IgD-negative memory B cell (primary cell): ENCODE data around the gene YBX1. TPM values are rescaled to one million over a fixed set of nuclear protein-coding genes. Genes with fewer than 3 reads are reported as not detected.

ENCODE experiments used
- H3K27ac Mint-ChIP-seq, 3 donors: one replicate each; pipeline ENCODE4 v1.8.0; 2020 to 2022; ENCODE audit warnings: mild to moderate bottlenecking in 3 of 3, mixed read lengths in 3 of 3, moderate library complexity in 1 of 3
- H3K27me3 Mint-ChIP-seq: one replicate; pipeline ENCODE4 v1.8.0; 2021; ENCODE audit warnings: mixed read lengths
- H3K36me3 Mint-ChIP-seq: one replicate; pipeline ENCODE4 v1.8.0; 2020; ENCODE audit warnings: mild to moderate bottlenecking, mixed read lengths
- H3K4me1 Mint-ChIP-seq, 3 donors: one replicate each; pipeline ENCODE4 v1.8.0; 2020 to 2022; ENCODE audit warnings: mixed read lengths in 3 of 3, mild to moderate bottlenecking in 1 of 3
- H3K4me3 Mint-ChIP-seq, 4 donors: one replicate each; pipeline ENCODE4 v1.8.0; 2020 to 2022; ENCODE audit warnings: mild to moderate bottlenecking in 4 of 4, mixed read lengths in 4 of 4, moderate library complexity in 3 of 4
- H3K9me3 Mint-ChIP-seq, 3 donors: one replicate each; pipeline ENCODE4 v1.8.0; 2020 to 2021; ENCODE audit warnings: mixed read lengths in 3 of 3, mild to moderate bottlenecking in 1 of 3
- polyA plus RNA-seq: library from polyadenylated mRNA; unstranded; fragments of 300-500 nt; fragmentation: Illumina TruSeq; gene quantifications from one replicate; pipeline ENCODE4 v1.2.3, GENCODE V29; 2021

YBX1 gene
- polyA plus RNA-seq, 1 donor from 2014 or later = 116 TPM

GRCh38 chr1:42735477-42736105 is 53.4 kb downstream of the YBX1 start:
- Mint-ChIP-seq H3K9me3 (no peaks in the 10 kb centered on the region), H3K36me3 (no peaks in the 10 kb centered on the region), H3K27me3 (no peaks in the 10 kb centered on the region), H3K27ac (no peak overlapping the region), H3K4me1 (peaks cover 13 to 17% (median 15%) of the 10 kb centered on the region in 3 donors), H3K4me3 (no peak overlapping the region)

DNA sequence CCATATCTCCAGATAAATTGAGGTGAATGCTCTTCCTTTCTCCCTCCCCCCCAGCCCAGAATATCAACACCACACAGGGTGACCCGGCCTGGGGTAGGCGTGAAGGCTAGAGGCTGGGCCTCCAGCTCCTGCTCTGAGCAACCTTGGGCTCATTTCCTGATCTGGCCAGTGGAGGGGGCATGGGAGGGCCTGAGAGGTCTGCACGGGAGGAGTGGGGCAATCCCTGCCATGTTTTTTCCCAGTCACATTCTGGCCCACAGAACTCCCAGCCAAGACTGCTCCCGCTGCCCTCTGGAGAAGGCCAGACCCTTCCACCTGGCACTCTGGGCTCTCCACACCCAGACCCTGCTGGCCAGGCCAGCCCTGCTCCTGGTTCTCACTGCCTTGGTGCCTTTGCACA is 53.9 kb downstream of the YBX1 start:
- Mint-ChIP-seq H3K4me3 (no peak overlapping the region), H3K27ac (peak overlapping the region in 1 of 3 donors; percentile 5), H3K4me1 (peaks cover 11 to 13% (median 12%) of the 10 kb centered on the region in 3 donors), H3K27me3 (no peaks in the 10 kb centered on the region), H3K36me3 (no peaks in the 10 kb centered on the region), H3K9me3 (no peaks in the 10 kb centered on the region)

- Mint-ChIP-seq H3K9me3 (no peaks in the 10 kb centered on the region), H3K4me1 (peaks cover 7 to 10% (median 8%) of the 10 kb centered on the region in 3 donors), H3K27me3 (no peaks in the 10 kb centered on the region), H3K4me3 (peak overlapping the region in 1 of 4 donors; percentile 30), H3K36me3 (no peaks in the 10 kb centered on the region), H3K27ac (peak overlapping the region in 1 of 3 donors; percentile 5)
Observed at GRCh38 chr1:42736571-42737200, 54.5 kb downstream of the YBX1 start.

DNA sequence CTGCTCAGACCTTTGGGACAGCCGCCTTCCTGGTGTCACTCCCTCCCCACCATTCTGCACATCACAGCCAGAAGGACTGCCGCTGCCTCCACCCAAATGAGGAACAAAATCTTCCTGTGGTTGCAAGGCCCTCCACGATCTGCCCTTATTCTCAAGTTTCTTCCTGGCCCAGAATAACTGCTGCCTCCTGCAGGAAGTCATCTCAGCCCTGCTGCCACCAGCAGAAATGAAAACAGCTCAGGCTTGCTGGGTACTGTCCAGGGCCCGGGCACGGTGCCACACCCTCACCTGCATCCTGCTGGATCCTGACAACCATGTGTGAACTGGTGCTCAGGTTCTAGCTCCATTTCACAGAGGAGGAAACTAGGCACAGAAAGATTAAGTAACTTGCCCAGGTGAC is 55.0 kb downstream of the YBX1 start:
- Mint-ChIP-seq H3K27me3 (no peaks in the 10 kb centered on the region), H3K9me3 (no peaks in the 10 kb centered on the region), H3K27ac (no peak overlapping the region), H3K4me3 (peak overlapping the region in 1 of 4 donors; percentile 18), H3K4me1 (peaks cover 6 to 10% (median 8%) of the 10 kb centered on the region in 3 donors), H3K36me3 (no peaks in the 10 kb centered on the region)

- H3K4me1 Mint-ChIP-seq = peaks cover 6 to 10% (median 8%) of the 10 kb centered on the region in 3 donors
- H3K4me3 Mint-ChIP-seq = no peak overlapping the region
- no peak overlapping the region for H3K27ac Mint-ChIP-seq
- no peaks in the 10 kb centered on the region for H3K9me3 Mint-ChIP-seq
- no peaks in the 10 kb centered on the region for H3K27me3 Mint-ChIP-seq
- H3K36me3 Mint-ChIP-seq = no peaks in the 10 kb centered on the region
Observed at GRCh38 chr1:42737986-42738677, 55.9 kb downstream of the YBX1 start.

DNA sequence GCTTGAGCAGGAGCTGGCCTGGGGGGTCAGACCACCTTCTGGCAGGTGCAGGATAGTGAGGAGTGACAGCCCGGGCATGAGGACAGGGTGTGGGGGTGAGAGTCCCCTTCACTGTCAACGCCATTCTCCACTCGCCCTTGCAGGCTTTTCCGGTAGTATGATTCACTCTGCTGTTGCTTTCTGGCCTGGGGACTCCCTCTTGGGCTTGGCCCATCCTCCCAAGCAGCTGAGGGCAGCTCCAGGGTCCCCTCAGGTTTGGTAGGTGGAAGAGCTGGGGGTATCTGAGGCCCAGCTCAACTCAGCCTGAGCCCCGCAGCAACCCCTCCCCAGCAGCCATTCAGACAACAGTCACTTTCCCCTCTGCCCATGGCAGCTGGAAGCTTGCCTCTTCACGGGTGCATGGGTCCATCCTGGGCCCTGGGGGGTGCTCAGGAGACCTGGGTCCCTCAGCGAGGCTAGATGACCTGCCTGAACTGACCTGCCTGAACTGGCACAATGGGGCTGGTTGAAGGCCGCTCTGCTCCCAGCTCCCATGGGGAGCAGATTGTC is 56.5 kb downstream of the YBX1 start:
- no peak overlapping the region for H3K27ac Mint-ChIP-seq
- H3K9me3 Mint-ChIP-seq = no peaks in the 10 kb centered on the region
- H3K36me3 Mint-ChIP-seq = no peaks in the 10 kb centered on the region

DNA sequence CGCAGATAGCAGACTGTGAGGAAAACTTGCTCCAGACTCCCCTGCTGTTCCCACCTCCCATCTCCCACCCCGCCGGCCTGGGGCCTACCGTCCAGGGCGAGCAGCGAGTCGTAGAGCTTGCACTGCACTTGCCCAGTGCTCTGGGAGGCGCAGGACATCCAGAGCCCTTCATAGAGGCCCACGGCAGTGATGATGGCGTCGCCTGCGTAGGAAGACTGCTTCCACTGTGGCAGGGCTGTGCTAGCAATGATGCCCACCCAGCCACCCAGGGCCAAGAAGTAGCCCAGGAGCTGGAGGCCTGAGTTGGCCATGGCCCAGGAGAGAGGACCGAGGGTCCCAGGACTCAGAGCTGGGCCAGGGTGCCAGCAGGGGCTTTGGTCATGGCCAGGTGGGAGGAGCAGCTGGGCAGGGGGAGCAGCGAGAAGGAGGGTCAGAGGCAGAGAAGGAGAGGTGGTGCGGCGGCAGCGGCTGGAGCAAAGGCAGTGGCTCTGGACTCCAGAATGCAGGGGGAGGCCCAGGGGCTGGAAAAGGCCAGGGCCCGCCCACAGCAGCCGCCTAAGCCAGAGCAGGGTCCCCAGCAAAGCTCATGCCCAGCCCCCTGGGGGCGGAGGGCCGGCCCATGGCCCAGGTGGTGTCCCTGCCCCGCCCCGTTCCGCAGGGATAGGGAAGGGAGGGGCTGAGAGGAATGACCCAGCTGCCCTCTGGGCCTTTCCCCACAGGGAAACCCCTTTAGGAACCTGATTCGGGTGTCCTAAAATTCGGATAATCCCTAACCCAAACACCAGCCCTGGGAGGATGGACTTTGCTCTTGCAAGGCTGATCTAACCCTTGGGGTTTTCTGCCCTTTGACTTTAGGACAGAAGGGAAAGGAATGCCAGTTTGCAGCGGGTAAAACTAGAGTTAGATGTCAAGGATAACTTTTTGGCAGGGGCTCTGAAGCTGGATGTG is 57.8 kb downstream of the YBX1 start, which contains the start of gene CLDN19:
TSS of gene CLDN19 (minus strand) at position 484 of the 948 bp plus-strand sequence. CDS start at position 311, 173 bp downstream.
- Mint-ChIP-seq H3K4me3 (no peak within 1 kb of the TSS), H3K4me1 (peaks cover 6 to 10% (median 8%) of the 10 kb centered on the region in 3 donors), H3K9me3 (no peaks in the 10 kb centered on the region), H3K36me3 (no peaks in the 10 kb centered on the region), H3K27ac (no peak within 1 kb of the TSS), H3K27me3 (no peaks in the 10 kb centered on the region)

More for the DNA sequence above, 56.5 kb downstream of the YBX1 start:
- Mint-ChIP-seq H3K4me1 (peaks cover 6 to 10% (median 8%) of the 10 kb centered on the region in 3 donors), H3K27me3 (no peaks in the 10 kb centered on the region), H3K4me3 (no peak overlapping the region)

DNA sequence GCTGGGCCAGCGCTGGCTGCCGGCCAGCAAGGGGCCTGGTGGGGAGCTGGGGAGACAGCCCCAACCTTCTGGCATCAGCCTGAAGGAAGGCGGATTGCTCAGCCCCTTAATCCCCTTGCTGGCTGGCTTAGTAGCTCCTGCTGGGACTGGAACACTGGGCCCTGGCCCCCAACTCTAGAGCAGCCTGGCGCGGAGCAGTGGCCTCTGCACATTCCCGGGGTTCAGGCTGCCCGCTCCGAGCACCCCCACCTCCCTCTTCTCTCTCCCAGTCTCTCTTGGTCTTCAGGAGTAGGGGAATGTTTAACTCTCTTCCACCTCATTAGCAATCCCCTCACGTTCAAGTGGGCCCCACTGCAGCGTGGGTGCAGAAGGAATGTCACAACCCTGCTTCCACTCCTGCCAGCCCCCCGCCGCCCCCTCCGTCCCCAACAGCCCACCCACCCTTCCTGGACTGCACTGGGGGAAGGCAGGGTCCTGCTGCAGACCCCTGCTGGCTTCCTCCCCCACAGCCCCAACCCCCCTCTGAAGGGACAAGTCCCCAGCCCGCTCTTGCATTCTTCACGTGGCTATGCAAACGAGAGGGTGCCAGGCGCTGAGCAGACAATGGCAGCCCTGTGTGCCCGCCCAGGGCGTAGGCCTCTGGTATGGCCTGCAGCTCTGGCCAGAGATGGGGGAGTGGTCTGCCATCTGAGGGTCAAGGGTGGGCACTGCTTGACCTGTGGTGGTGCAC is 58.8 kb downstream of the YBX1 start:
- H3K4me3 Mint-ChIP-seq = no peak overlapping the region

DNA sequence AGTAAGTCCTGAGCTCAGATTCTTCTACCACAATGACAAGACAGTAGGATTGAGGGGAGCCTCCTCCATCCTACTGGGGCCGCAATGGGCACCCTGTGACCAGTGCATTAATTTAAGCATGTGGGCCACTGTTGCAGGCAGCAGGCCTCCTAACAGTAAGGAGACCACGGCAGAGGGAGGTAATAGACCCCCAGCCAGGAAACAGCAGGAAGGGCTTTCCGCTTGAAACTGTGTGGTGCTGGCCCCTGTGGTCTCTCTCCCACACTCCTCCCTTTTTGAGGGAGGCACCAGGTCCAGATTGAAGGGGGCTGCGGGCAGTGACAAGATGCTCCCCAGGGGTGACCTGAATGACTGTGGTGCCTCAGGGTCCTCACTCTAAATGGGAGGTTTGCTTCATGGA is 59.5 kb downstream of the YBX1 start:
- Mint-ChIP-seq H3K27me3 (no peaks in the 10 kb centered on the region), H3K36me3 (no peaks in the 10 kb centered on the region), H3K9me3 (no peaks in the 10 kb centered on the region), H3K4me3 (no peak overlapping the region), H3K27ac (no peak overlapping the region), H3K4me1 (peaks cover 6 to 9% (median 8%) of the 10 kb centered on the region in 3 donors)

More for the DNA sequence above, 58.8 kb downstream of the YBX1 start:
- no peaks in the 10 kb centered on the region for H3K9me3 Mint-ChIP-seq
- H3K27me3 Mint-ChIP-seq = no peaks in the 10 kb centered on the region
- no peaks in the 10 kb centered on the region for H3K36me3 Mint-ChIP-seq
- H3K4me1 Mint-ChIP-seq = peaks cover 6 to 10% (median 8%) of the 10 kb centered on the region in 3 donors
- no peak overlapping the region for H3K27ac Mint-ChIP-seq

GRCh38 chr1:42742141-42742540 is 59.9 kb downstream of the YBX1 start:
- H3K27ac Mint-ChIP-seq = peak overlapping the region in 1 of 3 donors; percentile 57
- H3K27me3 Mint-ChIP-seq = no peaks in the 10 kb centered on the region
- no peak overlapping the region for H3K4me3 Mint-ChIP-seq
- no peaks in the 10 kb centered on the region for H3K9me3 Mint-ChIP-seq
- H3K4me1 Mint-ChIP-seq = peaks cover 3 to 5% (median 4%) of the 10 kb centered on the region in 3 donors
- H3K36me3 Mint-ChIP-seq = no peaks in the 10 kb centered on the region

DNA sequence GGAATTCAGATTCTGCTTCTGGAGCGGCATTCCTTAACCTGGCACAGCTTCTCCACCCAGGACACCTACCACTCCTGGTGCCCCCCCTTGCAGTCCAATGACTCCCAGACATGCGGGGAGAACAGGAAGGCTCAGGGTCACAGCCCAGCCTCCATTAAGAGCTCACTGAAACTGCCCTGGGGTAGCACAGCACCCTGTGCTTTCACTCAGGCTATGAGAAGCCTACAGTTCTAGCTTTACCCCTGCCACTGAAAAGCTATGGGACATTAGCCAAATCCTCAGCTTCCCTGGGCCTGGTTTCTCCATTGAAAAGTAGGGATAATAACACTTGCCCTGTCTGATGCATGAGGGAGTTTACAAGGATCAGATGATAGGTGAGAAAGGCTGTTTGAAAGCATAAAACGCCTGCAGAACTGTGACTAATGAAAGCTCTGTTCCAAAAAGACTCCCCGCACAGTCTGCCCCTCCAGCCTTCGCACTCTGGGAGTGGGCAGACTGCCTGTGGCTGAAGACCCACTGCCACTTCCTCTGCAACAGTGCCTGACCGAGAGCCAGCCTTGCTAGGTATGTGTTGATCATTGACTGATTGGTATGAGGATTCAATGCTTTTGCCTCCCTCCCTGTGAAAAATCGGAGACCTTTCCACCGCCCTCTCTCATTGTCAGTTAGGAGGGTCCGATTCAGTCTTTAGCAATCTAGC is 60.5 kb downstream of the YBX1 start:
- Mint-ChIP-seq H3K4me3 (no peak overlapping the region), H3K36me3 (no peaks in the 10 kb centered on the region), H3K27me3 (no peaks in the 10 kb centered on the region), H3K27ac (peak overlapping the region in 1 of 3 donors; percentile 57), H3K9me3 (no peaks in the 10 kb centered on the region), H3K4me1 (no peaks in the 10 kb centered on the region)

DNA sequence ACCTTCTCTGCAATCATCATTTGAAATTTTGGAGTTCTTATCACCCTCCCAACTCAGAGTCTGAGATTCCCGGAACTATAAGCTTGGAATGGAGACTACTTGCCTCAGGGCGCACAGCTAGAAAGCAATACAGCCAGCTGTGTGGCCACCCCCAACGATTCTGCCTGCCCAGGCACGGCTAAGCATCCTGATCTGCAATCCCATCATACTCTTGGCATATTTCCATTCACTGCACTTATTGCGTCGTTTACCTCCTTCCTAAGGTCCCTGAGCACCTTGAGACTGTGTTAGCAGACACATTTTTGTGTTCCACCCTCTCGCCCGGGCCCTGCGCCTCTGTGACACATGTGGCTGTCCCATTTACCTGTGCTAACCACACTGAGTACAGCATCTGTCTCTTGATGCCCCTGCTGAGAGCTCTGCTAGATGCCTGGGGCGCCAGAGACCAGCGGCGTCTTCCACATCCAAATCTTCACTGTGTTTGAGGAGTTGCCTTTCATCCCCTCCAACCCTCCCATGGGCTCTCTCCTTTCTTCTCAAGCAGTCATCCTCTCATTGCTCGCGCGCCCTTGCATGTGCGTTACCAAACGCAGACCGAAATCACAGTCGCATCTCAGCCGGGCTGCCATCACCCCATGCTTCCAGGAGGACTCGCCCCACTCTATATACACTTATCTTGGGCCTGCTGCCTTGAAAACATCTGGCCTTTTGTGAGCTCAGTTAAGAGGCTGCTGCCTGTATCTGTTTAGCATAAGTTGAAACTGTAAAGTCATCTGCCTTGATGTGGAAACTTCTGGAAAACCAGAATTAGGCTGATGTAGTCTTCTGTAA is 61.3 kb downstream of the YBX1 start:
- no peaks in the 10 kb centered on the region for H3K27me3 Mint-ChIP-seq
- no peaks in the 10 kb centered on the region for H3K36me3 Mint-ChIP-seq
- H3K4me1 Mint-ChIP-seq = no peaks in the 10 kb centered on the region
- H3K9me3 Mint-ChIP-seq = no peaks in the 10 kb centered on the region
- H3K4me3 Mint-ChIP-seq = no peak overlapping the region
- H3K27ac Mint-ChIP-seq = peak overlapping the region in 1 of 3 donors; percentile 32

DNA sequence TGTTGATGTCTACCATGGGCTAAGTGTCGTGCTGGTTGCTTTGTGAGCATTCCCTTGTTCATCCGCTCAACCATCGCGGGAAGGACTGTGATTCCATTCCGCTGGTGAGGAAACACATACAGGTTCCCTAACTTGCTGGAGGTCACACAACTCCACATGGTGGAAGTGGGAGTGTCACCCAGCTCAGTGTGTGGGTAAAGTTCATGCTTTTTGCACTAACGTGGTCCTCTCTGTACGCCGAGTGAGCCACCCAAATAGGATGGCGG is 61.9 kb downstream of the YBX1 start:
- H3K27me3 Mint-ChIP-seq = no peaks in the 10 kb centered on the region
- peaks cover 0 to 2% (median 0%) of the 10 kb centered on the region in 3 donors for H3K4me1 Mint-ChIP-seq
- H3K27ac Mint-ChIP-seq = no peak overlapping the region
- no peaks in the 10 kb centered on the region for H3K9me3 Mint-ChIP-seq
- no peak overlapping the region for H3K4me3 Mint-ChIP-seq
- no peaks in the 10 kb centered on the region for H3K36me3 Mint-ChIP-seq
